Cerebellar cortex (tissue), 1 donor: Measurements from ENCODE around the gene SORBS1.
"Not testable (repeated sequence)": the region's sequence is repeated elsewhere in the genome, so short reads cannot be mapped to it uniquely, and the experiment has no call there.

Experiments
- DNase-seq: peaks from one replicate; pipeline ENCODE4 v3.0.0-alpha.2; 2015; ENCODE audit warnings: low spot score

SORBS1 gene

GRCh38 chr10:95388539-95388938, 172.6 kb downstream of the SORBS1 start:
- peak; percentile 44 for DNase-seq

- no peak for DNase-seq
These were observed 173.1 kb downstream of the SORBS1 start for GRCh38 chr10:95388109-95388471.

- DNase-seq = no peak
These were observed 177.0 kb downstream of the SORBS1 start for GRCh38 chr10:95384011-95384704.

GRCh38 chr10:95382596-95382995, 178.6 kb downstream of the SORBS1 start:
- no peak for DNase-seq

GRCh38 chr10:95382174-95382573, 179.0 kb downstream of the SORBS1 start:
- DNase-seq = no peak

GRCh38 chr10:95377950-95378349, 183.2 kb downstream of the SORBS1 start:
- no peak for DNase-seq

GRCh38 chr10:95375418-95375817, 185.8 kb downstream of the SORBS1 start:
- no peak for DNase-seq

- DNase-seq = peak; percentile 91
These were observed 186.5 kb downstream of the SORBS1 start for GRCh38 chr10:95374597-95375209.

- DNase-seq = no peak
These were observed 187.5 kb downstream of the SORBS1 start for GRCh38 chr10:95373660-95374059.

- DNase-seq = no peak
These were observed 196.8 kb downstream of the SORBS1 start for GRCh38 chr10:95364342-95364741.

GRCh38 chr10:95363303-95363912, 197.8 kb downstream of the SORBS1 start:
- peak; percentile 78 for DNase-seq

GRCh38 chr10:95360122-95360714, 201.0 kb downstream of the SORBS1 start:
- DNase-seq = no peak

GRCh38 chr10:95359466-95359865, 201.7 kb downstream of the SORBS1 start:
- no peak for DNase-seq

- DNase-seq = no peak
These were observed 204.8 kb downstream of the SORBS1 start for GRCh38 chr10:95356190-95356955.

- DNase-seq = no peak
These were observed 205.9 kb downstream of the SORBS1 start for GRCh38 chr10:95355301-95355700.

GRCh38 chr10:95354110-95354509, 207.1 kb downstream of the SORBS1 start:
- no peak for DNase-seq

GRCh38 chr10:95353123-95353522, 208.0 kb downstream of the SORBS1 start:
- DNase-seq = no peak

GRCh38 chr10:95352684-95353083, 208.5 kb downstream of the SORBS1 start:
- DNase-seq = no peak

GRCh38 chr10:95350830-95351228, 210.3 kb downstream of the SORBS1 start:
- peak; percentile 75 for DNase-seq

GRCh38 chr10:95350219-95350829, 210.8 kb downstream of the SORBS1 start:
- no peak for DNase-seq

- DNase-seq = not testable (repeated sequence)
These were observed 213.8 kb downstream of the SORBS1 start for GRCh38 chr10:95347402-95347766.
